ENCODE results near the gene GRM5. TPM values are rescaled to one million over a fixed set of nuclear protein-coding genes. Genes with fewer than 3 reads are reported as not detected.
A peak's percentile ranks its signal among the peaks of the same experiment; 100 is the strongest.

Gene GRM5
- total RNA-seq, 2 donors from 2014 or later, result 1.4 to 8.6 TPM

GRCh38 chr11:88484873-88485621 lies 580.7 kb downstream of the GRM5 start:
- Histone ChIP-seq H3K36me3 (no peaks in the 10 kb centered on the region), H3K4me3 (no peak overlapping the region), H3K27ac (no peak overlapping the region), H3K9me3 (no peaks in the 10 kb centered on the region), H3K4me1 (ENCODE audit: control insufficient read depth in 1 of 2, low read depth in 2 of 2) (peaks cover 3 to 6% of the 10 kb centered on the region in 2 donors), H3K27me3 (replicated peaks; ENCODE audit: insufficient read depth) (no peaks in the 10 kb centered on the region)
- peak; percentile 55 for TF ChIP-seq CTCF (IDR thresholded peaks at IDR 0.05)
- ATAC-seq (ENCODE audit: insufficient number of reproducible peaks, low FRiP score, low read depth) (no peak), DNase-seq (ENCODE audit: low spot score) (no peak)

- Histone ChIP-seq H3K27ac (no peak overlapping the region), H3K27me3 (replicated peaks; ENCODE audit: insufficient read depth) (no peaks in the 10 kb centered on the region), H3K4me3 (no peak overlapping the region), H3K4me1 (ENCODE audit: control insufficient read depth in 1 of 2, low read depth in 2 of 2) (peaks cover 3 to 6% of the 10 kb centered on the region in 2 donors), H3K9me3 (no peaks in the 10 kb centered on the region), H3K36me3 (no peaks in the 10 kb centered on the region)
- ATAC-seq (ENCODE audit: insufficient number of reproducible peaks, low FRiP score, low read depth) (no peak), DNase-seq (ENCODE audit: low spot score) (no peak)
- no peak for TF ChIP-seq CTCF (IDR thresholded peaks at IDR 0.05)
Observed at GRCh38 chr11:88482871-88483301, 582.9 kb downstream of the GRM5 start.

GRCh38 chr11:88480223-88480622 lies 585.6 kb downstream of the GRM5 start:
- Histone ChIP-seq H3K36me3 (no peaks in the 10 kb centered on the region), H3K4me3 (no peak overlapping the region), H3K9me3 (no peaks in the 10 kb centered on the region), H3K27me3 (replicated peaks; ENCODE audit: insufficient read depth) (no peaks in the 10 kb centered on the region), H3K27ac (no peak overlapping the region), H3K4me1 (ENCODE audit: control insufficient read depth in 1 of 2, low read depth in 2 of 2) (peaks cover 3 to 15% of the 10 kb centered on the region in 2 donors)
- DNase-seq (ENCODE audit: low spot score), result no peak
- TF ChIP-seq CTCF (IDR thresholded peaks at IDR 0.05), result no peak
- no peak for ATAC-seq (ENCODE audit: insufficient number of reproducible peaks, low FRiP score, low read depth)

- H3K4me1 ChIP-seq (ENCODE audit: control insufficient read depth in 1 of 2, low read depth in 2 of 2), result peaks cover 3 to 15% of the 10 kb centered on the region in 2 donors
Observed at GRCh38 chr11:88478136-88478815, 587.5 kb downstream of the GRM5 start.

More at GRCh38 chr11:88478136-88478815, 587.5 kb downstream of the GRM5 start:
- TF ChIP-seq CTCF (IDR thresholded peaks at IDR 0.05), result no peak
- ATAC-seq (ENCODE audit: insufficient number of reproducible peaks, low FRiP score, low read depth) (no peak), DNase-seq (ENCODE audit: low spot score) (no peak)
- Histone ChIP-seq H3K27me3 (replicated peaks; ENCODE audit: insufficient read depth) (no peaks in the 10 kb centered on the region), H3K9me3 (no peaks in the 10 kb centered on the region), H3K4me3 (no peak overlapping the region), H3K36me3 (no peaks in the 10 kb centered on the region), H3K27ac (no peak overlapping the region)

All from thoracic aorta (tissue), 2 donors.